Heart left ventricle (tissue), 16 donors: ENCODE results near the gene OR8D4. TPM values are rescaled to one million over a fixed set of nuclear protein-coding genes. Genes with fewer than 3 reads are reported as not detected.

ENCODE experiments used
- ATAC-seq, 4 donors: fragments of 200-7000 bp; cut with Tn5 transposase; one replicate each; pipeline ENCODE4 v1.9.1; 2020 to 2022; ENCODE audit warnings: moderate library complexity in 4 of 4, mild to moderate bottlenecking in 3 of 4, moderate number of reproducible peaks in 1 of 4
- DNase-seq, 5 donors: peaks; one replicate each; pipeline ENCODE4 v3.0.0-alpha.2; 2020
- H3K27ac ChIP-seq, 12 donors: fragments of 200-600 bp; sonication (generic) in 4 of 12; one replicate each; pipeline versions ENCODE4 v1.5.0 to v1.8.0; 2016 to 2022; ENCODE audit warnings: mild to moderate bottlenecking in 2 of 12
- H3K27me3 ChIP-seq, 9 donors: fragments of 200-600 bp; sonication (generic) in 2 of 9; one replicate each; pipeline versions ENCODE4 v1.5.1 to v1.8.0; 2016 to 2022; ENCODE audit warnings: mild to moderate bottlenecking in 3 of 9
- H3K36me3 ChIP-seq, 9 donors: fragments of 200-600 bp; sonication (generic) in 2 of 9; one replicate each; pipeline versions ENCODE4 v1.5.0 to v1.8.0; 2018 to 2022; ENCODE audit warnings: mild to moderate bottlenecking in 2 of 9
- H3K4me1 ChIP-seq, 12 donors: fragments of 200-600 bp; sonication (generic) in 4 of 12; one replicate each; pipeline versions ENCODE4 v1.5.0 to v1.8.0; 2016 to 2022; ENCODE audit warnings: mild to moderate bottlenecking in 3 of 12
- H3K4me3 ChIP-seq, 12 donors: fragments of 200-600 bp; sonication (generic) in 4 of 12; one replicate each; pipeline versions ENCODE4 v1.5.0 to v1.8.0; 2017 to 2022; ENCODE audit warnings: mild to moderate bottlenecking in 9 of 12, moderate library complexity in 4 of 12
- H3K9me3 ChIP-seq, 12 donors: fragments of 200-600 bp; sonication (generic) in 4 of 12; one replicate each; pipeline versions ENCODE4 v1.5.0 to v1.8.0; 2016 to 2022; ENCODE audit warnings: mild to moderate bottlenecking in 1 of 12
- CTCF ChIP-seq, 12 donors: fragments of 200-600 bp; sonication (generic) in 4 of 12; IDR thresholded peaks; one replicate each; pipeline versions ENCODE4 v1.5.0 to v1.8.0; 2018 to 2022; ENCODE audit warnings: antibody characterized with exemption in 12 of 12, mild to moderate bottlenecking in 5 of 12
- POLR2A ChIP-seq, 2 donors: fragments of 450-650 bp; IDR thresholded peaks; one replicate each; pipeline ENCODE4 v1.6.1; 2017; ENCODE audit warnings: antibody characterized with exemption in 2 of 2, mild to moderate bottlenecking in 2 of 2, moderate library complexity in 2 of 2
- WGBS, 4 donors: extraction: QIAGEN DNeasy Blood & Tissue Kit in 2 of 4; methylation state at CpG; one replicate each; pipeline versions ENCODE4 v1.1.5 to v1.1.7; 2013 to 2018; 5-methylcytosine and 5-hydroxymethylcytosine counted together
- intact Hi-C, 10 donors: fragments of 100-400 bp; cut with DNase I; formaldehyde crosslinking; loops; one replicate each; pipeline versions ENCODE4 v1.11.1 to v1.14.2; 2022
- polyA plus RNA-seq, 2 donors: library from polyadenylated mRNA; stranded (reverse); fragments of 200-250 nt; gene quantifications; one replicate each; pipeline ENCODE4 v1.2.3, GENCODE V29; 2013
- total RNA-seq, 9 donors: library from RNA; depleted of rRNA in 2 of 9; stranded (reverse); fragments of >200 nt in 2 of 9; fragmentation: NEBNext Ultra II Directional in 3 of 9; extraction: Animal tissue kit (Norgen Biotek cat#: 25700) in 3 of 9; gene quantifications; one replicate each; pipeline versions ENCODE4 v1.1.0 to v1.2.4, GENCODE V29; 2016 to 2023
- donor health status: ischemic (EF 13 %, LVEDD 7.1; RV severe dilation, severe dysfunction).
- donor health status: healthy with polysubstance abuse.
- donor health status: DM: no; HTN: yes; CAD: no.
- donor health status: DM: no; HTN: no; CAD: no.
- donor health status: ischemic (EF 25% LVEDD 6.9; RV normal size, moderate dysfunction).
- donor health status: ischemic (EF 25% LVEDD 5.7; RV mildly dilated, moderate dysfunction).
- donor health status: healthy.
- donor health status: DM: yes; HTN: yes; CAD: no.
- donor health status: ischemic (EF 35%, LVEDD 5.7; RV mildly dilated, moderate dysfunction).
- donor health status: nonischemic (EF 11% LVEDD 7.7; RV severe dilation, severe dysfunction).
- donor health status: DM: yes; HTN: yes; CAD: no.
- donor health status: PGD.
- donor health status: ischemic (EF 29% LVEDD 5.4; RV normal size, mild dysfunction).
- donor health status: nonischemic (EF 23%, LVEDD 6.1; RV moderate dilation, normal function).

OR8D4 gene
- total and polyA plus RNA-seq, 11 donors = not detected

GRCh38 chr11:123892031-123892430 lies 9.9 kb upstream of the OR8D4 start:
- TF ChIP-seq CTCF (IDR thresholded peaks at IDR 0.05) (no peak), POLR2A (IDR thresholded peaks at IDR 0.05) (no peak)
- no peak for ATAC-seq
- no peaks in the 10 kb centered on the region for H3K4me1 ChIP-seq
- peaks cover 0 to 3% (median 0%) of the 10 kb centered on the region in 12 donors for H3K9me3 ChIP-seq
- DNase-seq = no peak
- H3K4me3 ChIP-seq = no peak overlapping the region
- no peaks in the 10 kb centered on the region for H3K27me3 ChIP-seq
- intact Hi-C loops = no loop called here
- no peaks in the 10 kb centered on the region for H3K36me3 ChIP-seq
- H3K27ac ChIP-seq = no peak overlapping the region

- H3K27me3 ChIP-seq = peaks cover 0 to 4% (median 0%) of the 10 kb centered on the region in 9 donors
- no peaks in the 10 kb centered on the region for H3K4me1 ChIP-seq
- WGBS, 4 donors = 49 to 75% (median 65%) methylated on average over 3 of the region's 3 CpGs
- DNase-seq (no peak), ATAC-seq (no peak)
- H3K27ac ChIP-seq = no peak overlapping the region
- no peaks in the 10 kb centered on the region for H3K9me3 ChIP-seq
- no peak overlapping the region for H3K4me3 ChIP-seq
- intact Hi-C loops = no loop called here
- TF ChIP-seq POLR2A (IDR thresholded peaks at IDR 0.05) (no peak), CTCF (IDR thresholded peaks at IDR 0.05) (no peak)
- no peaks in the 10 kb centered on the region for H3K36me3 ChIP-seq
Observed at GRCh38 chr11:123899792-123900191, 2.2 kb upstream of the OR8D4 start.

- peaks cover 0 to 4% (median 0%) of the 10 kb centered on the region in 9 donors for H3K27me3 ChIP-seq
- intact Hi-C loops = no loop called here
- TF ChIP-seq POLR2A (IDR thresholded peaks at IDR 0.05) (no peak), CTCF (IDR thresholded peaks at IDR 0.05) (no peak)
- DNase-seq (no peak), ATAC-seq (no peak)
- H3K9me3 ChIP-seq = no peaks in the 10 kb centered on the region
- 77 to 86% (median 83%) methylated on average over 2 of the region's 2 CpGs for WGBS, 4 donors
- no peaks in the 10 kb centered on the region for H3K4me1 ChIP-seq
- no peaks in the 10 kb centered on the region for H3K36me3 ChIP-seq
- no peak overlapping the region for H3K4me3 ChIP-seq
- no peak overlapping the region for H3K27ac ChIP-seq
Observed at GRCh38 chr11:123903932-123904331, 2.0 kb downstream of the OR8D4 start.

DNA sequence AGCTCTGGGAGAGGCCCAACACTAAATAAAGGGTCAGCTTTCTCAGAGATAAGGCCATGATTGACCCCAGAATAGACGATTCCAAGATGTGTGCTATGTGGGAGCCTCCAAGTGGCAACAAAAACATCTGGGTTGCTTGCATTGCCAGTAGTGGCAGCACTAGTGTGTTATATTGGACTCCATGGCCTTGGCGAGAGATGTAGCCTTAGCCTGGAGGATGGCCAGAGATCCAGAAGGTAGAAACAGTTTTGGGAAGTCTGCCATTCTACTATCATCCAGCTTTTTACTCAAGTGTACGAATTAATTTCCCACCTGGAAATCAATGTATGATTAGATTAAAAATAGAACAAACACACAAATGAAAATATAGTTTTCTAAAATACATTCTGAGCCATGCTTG lies 3.0 kb downstream of the OR8D4 start:
- Histone ChIP-seq H3K9me3 (no peaks in the 10 kb centered on the region), H3K4me1 (no peaks in the 10 kb centered on the region), H3K4me3 (no peak overlapping the region), H3K27ac (no peak overlapping the region), H3K27me3 (peaks cover 0 to 4% (median 0%) of the 10 kb centered on the region in 9 donors), H3K36me3 (no peaks in the 10 kb centered on the region)
- ATAC-seq = no peak
- TF ChIP-seq POLR2A (IDR thresholded peaks at IDR 0.05) (no peak), CTCF (IDR thresholded peaks at IDR 0.05) (no peak)
- intact Hi-C loops = no loop called here
- WGBS, 4 donors = 65 to 69% (median 66%) methylated on average over 3 of the region's 3 CpGs
- no peak for DNase-seq
